GM08714 (cell line): ENCODE results near the gene DNAH17.

Experiments used
- H3K4me3 ChIP-seq: fragments of 200-500 bp; sonication (Bioruptor generic); 2 replicates; pipeline ENCODE4 v1.5.1; 2014; ENCODE audit warnings: mild to moderate bottlenecking, low read length, inconsistent platforms
- ZNF274 ChIP-seq: IDR thresholded peaks from 2 replicates; pipeline ENCODE4 v1.6.1; 2012; ENCODE audit warnings: mild to moderate bottlenecking, low read depth, low read length

DNAH17 gene

DNA sequence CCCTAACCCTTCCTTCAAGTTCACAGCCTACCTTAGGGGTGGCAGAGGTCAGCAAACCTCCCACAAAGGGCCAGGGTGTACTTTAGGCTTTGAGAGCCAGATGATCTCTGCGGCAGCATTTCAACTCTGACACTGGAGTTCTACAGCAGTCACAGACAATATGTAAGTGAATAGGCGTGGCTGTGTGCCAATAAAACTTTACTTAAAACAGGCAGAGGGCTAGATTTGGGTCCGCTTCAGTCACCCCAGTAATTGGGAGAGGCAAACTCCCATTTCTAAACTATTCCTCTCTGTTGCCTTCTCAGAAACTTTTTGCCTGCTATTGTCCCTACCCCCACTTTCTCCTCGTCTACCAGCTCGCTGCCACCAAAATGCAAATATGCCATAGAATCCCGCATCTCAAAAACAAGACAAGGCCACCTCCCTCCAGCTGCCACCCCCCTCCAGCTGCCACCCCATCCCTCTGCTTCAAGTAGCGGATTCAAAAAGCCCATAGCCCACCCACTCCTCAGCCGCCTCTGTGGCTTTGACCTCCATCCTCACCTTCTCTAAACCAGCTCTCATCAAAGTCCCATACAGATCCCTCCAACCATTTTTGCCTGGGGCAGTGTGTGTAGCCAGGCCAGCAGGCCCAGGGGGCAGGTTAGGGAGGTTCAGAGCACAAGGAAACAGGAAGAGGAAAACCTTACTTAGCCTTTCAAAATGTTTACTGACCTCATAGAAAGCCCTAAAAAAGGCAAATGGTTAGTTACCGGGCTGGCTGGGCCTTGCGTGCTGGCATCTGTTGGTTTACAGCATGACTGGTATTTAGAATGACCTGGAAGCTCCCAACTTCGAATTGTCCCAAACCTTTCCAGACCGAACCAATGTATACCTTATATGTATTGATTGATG, 19.9 kb upstream of the DNAH17 start:
- H3K4me3 ChIP-seq = no peak overlapping the region
- TF ChIP-seq ZNF274 = no peak

DNA sequence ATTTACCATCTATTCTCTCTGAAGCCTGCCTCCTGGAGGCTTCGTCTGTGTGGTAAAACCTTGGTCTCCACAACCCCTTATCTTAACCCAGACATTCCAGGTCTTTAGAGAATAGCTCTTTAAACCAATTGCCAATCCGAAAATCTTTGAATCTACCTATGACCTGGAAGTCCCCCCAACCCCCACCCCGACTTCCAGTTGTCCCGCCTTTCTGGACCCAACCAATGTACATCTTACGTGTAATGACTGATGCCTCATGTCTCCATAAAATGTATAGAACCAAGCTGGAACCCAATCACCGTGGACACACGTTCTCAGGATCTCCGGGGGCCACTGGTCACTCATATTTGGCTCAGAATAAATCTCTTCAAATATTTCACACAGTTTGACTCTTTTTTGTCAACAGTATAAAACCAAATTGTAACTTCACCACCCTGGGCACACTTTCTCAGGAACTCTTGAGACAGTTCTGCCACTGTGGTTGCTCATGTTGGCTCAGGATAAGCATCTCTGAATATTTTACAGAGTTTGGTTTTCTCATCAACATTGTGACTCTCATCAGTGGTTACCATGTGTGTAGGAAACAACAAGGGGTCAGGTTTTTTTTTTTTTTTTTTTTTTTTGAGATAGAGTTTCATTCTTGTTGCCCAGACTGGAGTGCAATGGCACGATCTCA, 18.1 kb upstream of the DNAH17 start:
- H3K4me3 ChIP-seq = no peak overlapping the region
- TF ChIP-seq ZNF274 = no peak

DNA sequence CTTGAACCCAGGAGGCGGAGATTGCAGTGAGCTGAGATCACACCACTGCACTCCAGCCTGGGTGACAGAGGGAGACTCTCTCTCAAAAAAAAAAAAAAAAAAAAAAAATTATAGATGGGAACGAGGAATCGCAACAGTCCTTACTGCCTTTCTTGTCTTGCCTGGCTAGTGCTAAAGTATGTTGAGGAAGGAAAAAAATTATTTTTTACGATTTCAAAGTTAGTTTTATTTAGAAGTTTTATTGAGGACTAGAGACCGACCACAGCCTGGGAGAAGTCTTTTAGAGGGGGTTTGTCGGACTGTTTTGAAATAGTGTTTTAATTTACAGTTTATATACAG, 15.8 kb upstream of the DNAH17 start:
- H3K4me3 ChIP-seq = no peak overlapping the region
- no peak for TF ChIP-seq ZNF274

DNA sequence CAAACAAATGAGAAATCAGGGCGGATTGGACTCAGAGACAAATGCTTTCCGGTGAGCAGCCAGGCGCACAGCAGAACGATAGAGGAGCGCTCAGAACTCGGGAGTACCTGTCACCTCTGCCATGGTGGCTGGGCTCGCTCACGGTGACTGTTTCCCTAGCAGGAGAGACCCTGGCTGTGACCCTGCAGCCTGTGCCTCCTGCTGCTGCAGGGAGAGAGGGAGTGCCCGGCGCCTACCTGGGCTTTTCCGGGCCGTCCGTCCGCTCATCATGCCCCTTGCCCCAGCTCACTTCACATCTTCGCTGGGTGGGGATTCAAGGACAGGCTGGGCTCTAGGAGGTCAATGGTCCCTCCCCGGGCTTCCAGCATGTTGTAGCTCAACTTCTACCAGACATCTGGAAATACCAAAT, 14.1 kb upstream of the DNAH17 start:
- H3K4me3 ChIP-seq = no peak overlapping the region
- no peak for TF ChIP-seq ZNF274

DNA sequence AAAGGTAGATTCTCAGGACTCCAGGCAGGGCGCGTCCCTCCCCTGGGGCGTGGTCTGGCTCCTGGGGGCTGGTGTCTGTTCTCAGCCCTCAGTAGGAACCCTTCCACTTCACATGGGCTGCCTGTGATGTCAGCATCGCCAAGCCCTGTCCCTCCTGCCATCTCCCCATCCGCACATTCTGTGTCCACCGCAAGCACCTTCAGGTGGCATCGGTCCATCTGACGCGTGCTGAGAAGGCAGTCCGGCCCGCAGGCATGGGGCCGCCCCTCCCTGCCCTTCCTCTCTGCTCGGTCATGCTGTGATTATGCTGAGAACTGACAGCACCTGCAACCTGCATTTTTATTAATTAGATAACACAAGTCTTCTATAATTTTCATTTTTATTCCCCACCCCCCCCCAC, 12.7 kb upstream of the DNAH17 start:
- no peak overlapping the region for H3K4me3 ChIP-seq
- no peak for TF ChIP-seq ZNF274

DNA sequence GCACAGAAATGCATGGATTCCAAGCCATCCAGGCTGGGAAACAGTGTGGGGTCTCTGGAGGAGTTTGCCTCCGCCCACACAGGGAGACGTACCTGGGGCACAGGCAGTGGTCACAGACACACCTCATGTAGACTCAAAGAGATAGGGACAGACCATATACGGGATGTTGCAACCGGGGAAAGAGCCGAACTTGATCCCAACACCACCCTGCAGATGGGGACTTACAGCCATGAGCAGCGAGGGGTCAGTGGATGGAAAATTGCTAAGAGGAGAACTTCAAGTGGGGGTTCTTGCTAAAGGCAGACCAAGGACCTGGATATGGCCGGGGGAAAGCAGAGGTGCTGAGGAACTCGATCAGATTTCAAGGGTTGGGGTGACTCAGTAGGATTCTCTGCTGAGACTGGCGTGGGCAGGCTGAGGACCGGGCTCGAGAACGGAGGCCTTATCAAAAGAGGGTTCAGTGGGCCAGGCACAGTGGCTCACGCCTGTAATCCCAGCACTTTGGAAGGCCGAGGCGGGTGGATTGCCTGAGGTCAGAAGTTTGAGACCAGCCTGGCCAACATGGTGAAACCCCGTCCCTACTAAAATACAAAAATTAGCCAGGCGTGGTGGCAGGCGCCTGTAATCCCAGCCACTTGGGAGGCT, 12.0 kb upstream of the DNAH17 start:
- no peak for TF ChIP-seq ZNF274
- H3K4me3 ChIP-seq = no peak overlapping the region

DNA sequence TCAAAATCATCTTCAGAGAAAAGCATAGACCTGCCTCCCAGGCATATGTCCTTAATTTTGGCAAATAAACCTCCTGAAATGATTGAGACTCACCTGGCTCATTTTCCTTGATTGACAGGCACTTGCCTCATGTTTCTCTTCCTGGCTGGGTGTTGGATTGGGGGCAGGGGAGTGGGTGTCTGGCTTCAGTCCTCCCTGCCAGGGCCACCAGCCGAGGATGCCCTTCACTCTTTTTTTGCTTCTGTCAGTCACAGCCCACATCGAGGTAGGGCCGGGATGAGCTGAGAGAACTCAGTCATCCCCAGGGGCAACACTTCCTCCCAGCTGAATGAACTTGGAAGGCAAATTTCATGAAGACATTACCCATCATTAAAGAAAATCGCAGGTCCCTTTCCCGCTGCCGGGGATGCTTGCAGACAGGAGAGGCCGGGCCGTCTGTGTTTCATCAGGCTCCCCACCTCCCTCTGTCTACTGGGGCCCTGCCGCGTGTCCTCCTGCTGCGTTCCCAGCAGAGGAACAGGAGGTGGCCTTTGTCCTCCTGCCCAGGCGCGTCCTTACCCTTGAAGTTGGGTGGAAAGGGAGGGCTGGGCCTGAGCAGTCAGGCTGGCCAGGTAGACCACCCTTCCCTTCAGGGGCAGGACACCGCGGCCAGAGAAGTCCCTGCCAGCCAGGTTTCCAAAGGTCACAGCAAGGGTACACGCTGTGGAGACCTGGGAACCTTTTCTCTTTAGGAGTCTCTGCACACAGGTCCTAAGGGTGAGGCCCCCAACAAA, 11.2 kb upstream of the DNAH17 start:
- TF ChIP-seq ZNF274 = no peak
- H3K4me3 ChIP-seq = no peak overlapping the region

DNA sequence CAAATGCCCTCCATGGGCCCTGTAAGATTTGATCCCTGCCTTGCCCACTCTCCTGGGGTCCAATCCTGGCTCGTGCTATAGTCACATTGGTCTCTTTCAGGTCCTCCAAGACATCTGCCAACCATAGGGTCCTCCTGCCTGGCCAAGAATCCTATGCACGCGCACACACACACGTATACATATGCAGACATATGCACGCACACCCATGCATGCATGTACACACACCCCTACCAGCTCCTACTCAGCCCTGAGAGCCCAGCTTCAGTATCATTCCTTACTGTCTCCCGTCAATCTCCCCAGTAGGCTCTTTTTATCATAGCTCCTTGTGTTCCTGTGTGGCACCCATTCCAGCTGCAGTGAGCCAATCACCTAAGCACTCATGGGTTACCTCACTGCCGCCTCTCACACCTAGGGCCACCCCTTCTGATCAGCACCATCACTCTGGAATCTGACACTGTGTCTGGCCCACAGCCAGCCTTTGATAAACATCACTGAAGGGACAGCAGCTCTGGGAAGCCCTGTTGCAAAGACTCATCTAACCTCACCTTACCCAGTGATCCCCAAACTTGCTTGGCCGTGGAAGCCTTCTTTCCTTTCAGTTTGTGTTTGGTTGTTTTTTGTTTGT, 7.9 kb upstream of the DNAH17 start:
- no peak for TF ChIP-seq ZNF274
- H3K4me3 ChIP-seq = no peak overlapping the region

DNA sequence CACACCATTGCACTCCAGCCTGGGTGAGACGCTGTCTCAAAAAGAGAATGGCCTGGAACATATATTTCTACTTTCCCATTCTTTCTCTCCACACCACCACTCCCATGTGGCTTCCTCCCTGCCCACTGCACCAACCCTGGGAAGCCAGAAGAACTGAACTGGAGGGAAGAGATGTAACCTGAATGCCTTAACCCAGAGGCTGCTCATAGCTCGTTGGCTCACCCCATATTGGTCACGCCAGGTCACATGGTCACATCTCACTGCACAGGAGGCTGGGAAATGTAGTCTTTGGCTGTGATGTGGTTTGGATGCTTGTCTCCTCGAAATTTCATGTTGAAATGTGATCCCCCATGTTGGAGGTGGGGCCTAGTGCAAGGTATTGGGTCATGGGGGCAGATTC, 5.9 kb upstream of the DNAH17 start:
- H3K4me3 ChIP-seq = no peak overlapping the region
- TF ChIP-seq ZNF274 = no peak

DNA sequence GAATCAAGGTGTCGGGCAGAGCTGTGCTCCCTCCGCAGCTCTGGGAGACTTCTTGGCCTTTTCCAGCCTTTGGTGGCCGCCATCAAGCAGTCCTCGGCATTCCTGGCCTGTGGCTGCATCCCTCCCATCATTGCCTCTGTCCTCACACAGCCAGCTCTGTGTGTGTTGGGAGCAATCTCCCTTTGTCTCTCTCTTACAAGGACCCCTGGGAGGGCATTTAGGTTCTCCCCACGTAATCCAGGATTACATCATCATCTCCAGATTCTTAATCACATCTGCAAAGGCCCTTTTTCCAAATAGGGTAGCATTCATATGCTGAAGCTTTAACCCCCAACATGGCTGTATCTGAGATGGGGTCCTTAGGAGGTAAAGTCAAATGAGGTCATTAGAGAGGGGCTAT, 4.1 kb upstream of the DNAH17 start:
- H3K4me3 ChIP-seq = no peak overlapping the region
- no peak for TF ChIP-seq ZNF274

DNA sequence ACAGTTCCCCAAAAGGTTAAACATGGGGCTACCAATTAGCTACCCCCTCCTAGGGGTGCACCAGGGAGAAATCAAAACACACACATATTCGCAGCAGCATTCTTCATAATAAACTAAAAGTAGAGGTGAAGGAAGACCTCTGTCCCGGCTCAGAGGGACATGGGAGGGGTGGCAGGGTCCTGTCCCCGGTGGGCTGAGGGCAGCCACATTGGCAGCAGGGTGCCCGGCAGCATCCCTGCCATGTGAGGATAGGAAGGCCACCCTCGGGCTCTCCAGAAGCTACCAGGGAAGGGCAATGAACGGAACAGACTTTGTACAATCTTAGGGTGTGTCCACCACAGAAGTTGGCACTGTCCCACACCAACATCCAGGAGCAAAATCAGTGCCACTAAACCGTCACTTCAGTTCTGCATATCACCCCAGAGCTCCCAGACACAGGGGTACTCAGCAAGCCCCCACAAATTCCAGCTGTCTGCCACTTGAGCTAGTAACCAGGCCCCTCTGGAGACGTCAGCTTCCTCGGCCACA, 3.1 kb upstream of the DNAH17 start:
- no peak overlapping the region for H3K4me3 ChIP-seq
- no peak for TF ChIP-seq ZNF274

DNA sequence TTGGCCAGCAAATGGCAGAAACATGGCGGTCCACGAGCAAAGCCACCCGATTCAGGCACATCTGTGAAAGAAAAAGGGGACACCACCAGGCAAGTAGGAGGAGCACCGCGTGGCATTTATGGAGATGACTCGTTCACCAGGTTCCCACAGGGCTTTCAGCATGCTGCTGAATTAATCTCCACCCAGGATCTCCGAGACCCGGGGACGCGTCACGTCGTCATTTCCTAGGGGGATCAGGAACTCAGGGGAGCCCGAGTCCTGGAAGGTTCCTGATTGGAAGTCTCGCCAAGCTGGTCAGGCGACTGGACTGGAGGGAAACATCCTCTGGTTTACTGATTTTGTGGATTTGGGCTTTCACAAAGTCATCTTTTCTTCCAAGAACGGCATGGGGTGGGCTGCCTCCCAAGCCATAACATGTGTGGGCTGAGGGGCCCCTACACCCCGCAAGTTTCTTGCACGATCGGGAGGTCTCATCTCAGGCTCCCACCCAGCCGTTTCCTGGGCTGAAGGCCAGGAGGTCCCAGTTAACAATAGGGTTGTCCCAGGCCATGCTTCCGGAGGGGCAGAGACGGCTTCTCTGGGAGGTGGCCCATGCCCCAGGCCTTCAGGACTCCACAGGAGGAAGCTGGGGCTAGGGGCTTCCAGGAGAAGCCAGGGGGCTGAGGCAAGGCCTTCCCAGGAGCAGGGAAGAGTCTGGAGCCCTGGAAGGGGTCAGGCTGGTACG, 645 bp downstream of the DNAH17 start:
- no peak for TF ChIP-seq ZNF274
- no peak overlapping the region for H3K4me3 ChIP-seq

DNA sequence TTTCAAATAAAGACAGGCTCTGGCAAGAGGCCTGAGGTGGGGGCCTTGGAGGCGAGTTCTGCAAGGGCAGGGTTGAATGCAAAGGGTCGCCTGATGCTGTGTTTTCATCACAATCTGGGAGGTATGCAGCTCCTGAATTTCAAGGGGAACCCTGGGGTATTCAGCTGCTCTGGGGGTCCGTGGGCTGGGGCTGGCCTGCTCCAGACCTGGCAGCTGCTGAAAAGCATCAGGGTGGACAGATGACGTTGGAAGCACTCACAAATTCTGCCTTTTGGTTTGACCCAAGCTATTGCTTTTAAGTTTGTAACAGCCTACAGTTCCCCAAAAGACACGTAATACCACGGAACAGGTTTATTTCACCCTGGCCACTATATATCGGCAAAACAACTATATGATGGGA, 1.3 kb downstream of the DNAH17 start:
- H3K4me3 ChIP-seq = no peak overlapping the region
- no peak for TF ChIP-seq ZNF274
